HepG2 (cell line): Measurements from ENCODE around the gene ITPK1. TPM values are rescaled to one million over a fixed set of nuclear protein-coding genes. Genes with fewer than 3 reads are reported as not detected.

ENCODE experiments used
- AHDC1 ChIP-seq: sonication (generic); formaldehyde crosslinking; IDR thresholded peaks from 2 replicates; pipeline ENCODE4 v1.5.1; 2020; ENCODE audit warnings: mild to moderate bottlenecking, missing genetic modification reagents, borderline replicate concordance
- DNMT1 ChIP-seq: sonication (generic); formaldehyde crosslinking; IDR thresholded peaks from 2 replicates; pipeline ENCODE4 v1.5.1; 2020; ENCODE audit warnings: mild to moderate bottlenecking, missing genetic modification reagents
- FOXP4 ChIP-seq: sonication (generic); formaldehyde crosslinking; IDR thresholded peaks from 2 replicates; pipeline ENCODE4 v1.4.0; 2020; ENCODE audit warnings: missing genetic modification reagents
- GZF1 ChIP-seq: sonication (generic); formaldehyde crosslinking; IDR thresholded peaks from 2 replicates; pipeline ENCODE4 v1.5.1; 2020; ENCODE audit warnings: mild to moderate bottlenecking, missing genetic modification reagents
- HDAC1 ChIP-seq: sonication (generic); formaldehyde crosslinking; IDR thresholded peaks from 2 replicates; pipeline ENCODE4 v1.5.1; 2020; ENCODE audit warnings: mild to moderate bottlenecking, missing genetic modification reagents
- HNF1B ChIP-seq: sonication (generic); formaldehyde crosslinking; IDR thresholded peaks from 2 replicates; pipeline ENCODE4 v1.5.1; 2020; ENCODE audit warnings: mild to moderate bottlenecking, moderate library complexity, missing genetic modification reagents
- HNF4A ChIP-seq: sonication (generic); formaldehyde crosslinking; IDR thresholded peaks from 2 replicates; pipeline ENCODE4 v1.4.0; 2020; ENCODE audit warnings: missing genetic modification reagents
- PAF1 ChIP-seq: IDR thresholded peaks from 2 replicates; pipeline ENCODE4 v1.6.1; 2016; ENCODE audit warnings: missing genetic modification reagents, missing compliant biosample characterization
- PITX1 ChIP-seq: sonication (generic); formaldehyde crosslinking; IDR thresholded peaks from 2 replicates; pipeline ENCODE4 v1.5.1; 2020; ENCODE audit warnings: mild to moderate bottlenecking, missing genetic modification reagents
- RFXAP ChIP-seq: sonication (generic); formaldehyde crosslinking; IDR thresholded peaks from 2 replicates; pipeline ENCODE4 v1.4.0; 2020; ENCODE audit warnings: missing genetic modification reagents, borderline replicate concordance
- SMAD3 ChIP-seq: sonication (generic); formaldehyde crosslinking; IDR thresholded peaks from 2 replicates; pipeline ENCODE4 v1.4.0; 2020; ENCODE audit warnings: missing genetic modification reagents
- ZNF230 ChIP-seq: sonication (generic); formaldehyde crosslinking; IDR thresholded peaks from 2 replicates; pipeline ENCODE4 v1.4.0; 2020; ENCODE audit warnings: mild to moderate bottlenecking, missing genetic modification reagents
- ZNF232 ChIP-seq: sonication (generic); formaldehyde crosslinking; IDR thresholded peaks from 2 replicates; pipeline ENCODE4 v1.4.0; 2020; ENCODE audit warnings: missing genetic modification reagents, borderline replicate concordance
- ZNF512B ChIP-seq: sonication (generic); formaldehyde crosslinking; IDR thresholded peaks from 2 replicates; pipeline ENCODE4 v1.5.1; 2020; ENCODE audit warnings: missing genetic modification reagents, mild to moderate bottlenecking, borderline replicate concordance
- ZNF556 ChIP-seq: sonication (generic); formaldehyde crosslinking; IDR thresholded peaks from 2 replicates; pipeline ENCODE4 v1.4.0; 2020; ENCODE audit warnings: mild to moderate bottlenecking, missing genetic modification reagents, borderline replicate concordance
- ZNF792 ChIP-seq: IDR thresholded peaks from 2 replicates; pipeline ENCODE4 v1.6.1; 2016
- ZSCAN21 ChIP-seq: sonication (generic); formaldehyde crosslinking; IDR thresholded peaks from 2 replicates; pipeline ENCODE4 v1.8.0; 2022; ENCODE audit warnings: mild to moderate bottlenecking, missing genetic modification reagents, moderate library complexity, borderline replicate concordance
- polyA plus RNA-seq, 8 experiments: library from polyadenylated mRNA; depleted of rRNA in 3 of 8; stranded (reverse) in 7 of 8; unstranded in 1 of 8; fragments of >200 nt; fragmentation: Illumina TruSeq in 4 of 8; extraction: Trizol in 4 of 8; gene quantifications; 2 replicates each; pipeline versions ENCODE4 v1.2.1 to v1.2.3, GENCODE V29; 2011 to 2016; ENCODE audit warnings: low read depth in 4 of 8, missing spikeins in 1 of 8, mixed read lengths in 1 of 8; ENCODE audit not compliant: insufficient read depth in 1 of 8
- total RNA-seq, 5 experiments: library from RNA; depleted of rRNA; stranded (reverse); fragments of >200 nt; fragmentation: Illumina TruSeq; extraction: Trizol; gene quantifications; 2 replicates each; pipeline ENCODE4 v1.2.3, GENCODE V29; 2016; ENCODE audit warnings: low read depth in 1 of 5

ITPK1 gene
- total and polyA plus RNA-seq, 2 of the 13 experiments (the other 11 are each of a cell fraction or from before 2014, with no cell fraction given): 20.5 to 47.5 TPM

- TF ChIP-seq HNF1B: no peak
- TF ChIP-seq DNMT1 (CRISPR knock-in tag): no peak
- TF ChIP-seq GZF1 (CRISPR knock-in tag): no peak
- TF ChIP-seq ZNF230 (CRISPR knock-in tag): no peak
- peak; percentile 21; the same call in 1 of the 2 replicates for TF ChIP-seq HNF4A (CRISPR knock-in tag)
- TF ChIP-seq ZNF792 (CRISPR knock-in tag): peak; percentile 34; the same call in 1 of the 2 replicates
- TF ChIP-seq ZNF232: no peak
- 0 out of 2 replicates have a peak, but pooled peaks have one; percentile 44 for TF ChIP-seq AHDC1 (CRISPR knock-in tag)
- no peak for TF ChIP-seq ZNF512B (CRISPR knock-in tag)
- TF ChIP-seq SMAD3 (CRISPR knock-in tag): no peak
- TF ChIP-seq RFXAP (CRISPR knock-in tag): no peak
- peak; percentile 53 for TF ChIP-seq HDAC1 (CRISPR knock-in tag)
- TF ChIP-seq PAF1 (CRISPR knock-in tag): no peak
- no peak for TF ChIP-seq ZNF556
- 0 out of 2 replicates have a peak, but pooled peaks have one; percentile 43 for TF ChIP-seq FOXP4
- no peak; the same call in 1 of the 2 replicates for TF ChIP-seq ZSCAN21 (CRISPR knock-in tag)
- TF ChIP-seq PITX1 (CRISPR knock-in tag): peak; percentile 61; the same call in 1 of the 2 replicates
These were observed 27.3 kb upstream of the ITPK1 start (continued) for GRCh38 chr14:93142854-93143652.
